ENCODE measurements around the gene PSMB11.

Gene PSMB11

GRCh38 chr14:23090254-23090636 lies 48.2 kb downstream of the PSMB11 start:
- no peak overlapping the region for H3K4me3 ChIP-seq (ENCODE audit: low read length)
- no peak for TF ChIP-seq CTCF (IDR thresholded peaks at IDR 0.05; ENCODE audit: insufficient read depth, low read depth, low read length, missing control alignments)

DNA sequence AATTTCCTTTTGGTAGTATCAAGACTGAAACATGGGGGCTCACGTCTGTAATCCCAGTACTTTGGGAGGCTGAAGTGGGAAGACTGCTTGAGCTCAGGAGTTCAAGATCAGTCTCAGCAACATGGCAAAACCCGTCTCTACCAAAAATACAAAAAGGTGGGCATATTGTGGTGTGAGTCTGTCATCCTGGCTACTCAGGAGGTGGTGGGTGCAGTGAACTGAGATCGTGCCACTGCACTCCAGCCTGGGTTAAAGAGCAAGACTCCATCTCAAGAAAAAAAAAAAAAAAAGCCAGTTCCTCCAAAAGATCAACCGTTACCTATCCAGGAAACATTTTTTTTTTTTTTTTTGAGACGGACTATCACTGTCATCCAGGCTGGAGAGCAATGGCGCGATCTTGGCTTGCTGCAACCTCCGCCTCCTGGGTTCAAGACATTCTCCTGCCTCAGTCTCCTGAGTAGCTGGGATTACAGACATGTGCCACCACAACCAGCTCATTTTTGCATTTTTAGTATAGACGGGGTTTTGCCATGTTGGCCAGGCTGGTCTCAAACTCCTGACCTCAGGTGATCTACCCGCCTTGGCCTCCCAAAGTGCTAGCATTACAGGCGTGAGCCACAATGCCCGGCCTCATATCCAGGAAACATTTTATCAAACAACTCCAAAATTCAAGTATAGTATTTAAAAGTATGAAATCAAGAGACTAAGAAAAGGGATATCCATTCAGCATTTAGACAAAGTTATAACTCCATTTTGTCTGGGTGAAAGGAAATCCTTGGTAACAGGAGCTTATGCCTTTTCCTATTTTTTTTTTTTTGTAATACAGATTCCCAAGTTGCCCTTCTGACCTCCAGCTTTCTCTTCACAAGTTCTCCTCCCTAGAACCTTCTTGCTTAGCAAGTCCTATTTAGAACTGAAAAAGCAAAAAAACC lies 49.5 kb downstream of the PSMB11 start:
- no peak for TF ChIP-seq CTCF (IDR thresholded peaks at IDR 0.05; ENCODE audit: insufficient read depth, low read depth, low read length, missing control alignments)
- no peak overlapping the region for H3K4me3 ChIP-seq (ENCODE audit: low read length)
- no peak for DNase-seq (ENCODE audit: low read depth)

More at GRCh38 chr14:23090254-23090636, 48.2 kb downstream of the PSMB11 start:
- no peak for DNase-seq (ENCODE audit: low read depth)

DNA sequence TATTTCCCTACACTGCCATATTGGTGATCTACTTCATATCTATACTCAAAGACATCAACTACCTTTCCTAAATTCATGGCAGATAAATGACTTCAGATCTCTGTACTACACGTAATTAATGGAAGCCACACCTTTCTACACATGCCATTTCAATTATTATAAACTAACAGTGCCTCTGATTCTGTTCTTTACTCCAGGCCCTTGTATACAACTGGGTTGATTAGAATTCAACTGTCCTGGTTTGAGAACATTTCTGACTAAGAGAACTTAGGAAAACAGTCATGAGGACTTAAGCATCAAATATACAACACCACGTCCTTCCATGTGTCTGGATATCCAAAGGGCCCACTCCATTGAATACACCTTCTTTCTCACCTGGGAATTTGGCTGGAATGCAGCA lies 51.1 kb downstream of the PSMB11 start:
- H3K4me3 ChIP-seq (ENCODE audit: low read length), result no peak overlapping the region
- DNase-seq (ENCODE audit: low read depth), result no peak
- TF ChIP-seq CTCF (IDR thresholded peaks at IDR 0.05; ENCODE audit: insufficient read depth, low read depth, low read length, missing control alignments), result no peak

GRCh38 chr14:23093526-23093925 lies 51.5 kb downstream of the PSMB11 start:
- no peak for TF ChIP-seq CTCF (IDR thresholded peaks at IDR 0.05; ENCODE audit: insufficient read depth, low read depth, low read length, missing control alignments)
- H3K4me3 ChIP-seq (ENCODE audit: low read length), result peak overlapping the region; percentile 93
- no peak for DNase-seq (ENCODE audit: low read depth)

Measured in epithelial cell of esophagus (primary cell).